IPS-15b (cell line): ENCODE data around the gene SNX32.
A peak's percentile ranks its signal among the peaks of the same experiment; 100 is the strongest.

ENCODE experiments used
- H3K27me3 ChIP-seq: one replicate; pipeline ENCODE4 v1.6.1; 2013; ENCODE audit warnings: low read length; ENCODE audit not compliant: control insufficient read depth, insufficient read depth
- H3K36me3 ChIP-seq: one replicate; pipeline ENCODE4 v1.6.1; 2013; ENCODE audit warnings: low read length; ENCODE audit not compliant: control insufficient read depth, insufficient read depth
- H3K4me1 ChIP-seq: one replicate; pipeline ENCODE4 v1.6.1; 2013; ENCODE audit warnings: mild to moderate bottlenecking, low read length; ENCODE audit not compliant: control insufficient read depth, insufficient read depth
- H3K4me3 ChIP-seq: one replicate; pipeline ENCODE4 v1.5.1; 2013; ENCODE audit warnings: low read depth, low read length
- H3K9ac ChIP-seq: one replicate; pipeline ENCODE4 v1.6.1; 2013; ENCODE audit warnings: low read depth, mild to moderate bottlenecking, low read length
- H3K9me3 ChIP-seq: one replicate; pipeline ENCODE4 v1.6.1; 2013; ENCODE audit warnings: mild to moderate bottlenecking, low read length; ENCODE audit not compliant: control insufficient read depth, insufficient read depth

Gene SNX32

DNA sequence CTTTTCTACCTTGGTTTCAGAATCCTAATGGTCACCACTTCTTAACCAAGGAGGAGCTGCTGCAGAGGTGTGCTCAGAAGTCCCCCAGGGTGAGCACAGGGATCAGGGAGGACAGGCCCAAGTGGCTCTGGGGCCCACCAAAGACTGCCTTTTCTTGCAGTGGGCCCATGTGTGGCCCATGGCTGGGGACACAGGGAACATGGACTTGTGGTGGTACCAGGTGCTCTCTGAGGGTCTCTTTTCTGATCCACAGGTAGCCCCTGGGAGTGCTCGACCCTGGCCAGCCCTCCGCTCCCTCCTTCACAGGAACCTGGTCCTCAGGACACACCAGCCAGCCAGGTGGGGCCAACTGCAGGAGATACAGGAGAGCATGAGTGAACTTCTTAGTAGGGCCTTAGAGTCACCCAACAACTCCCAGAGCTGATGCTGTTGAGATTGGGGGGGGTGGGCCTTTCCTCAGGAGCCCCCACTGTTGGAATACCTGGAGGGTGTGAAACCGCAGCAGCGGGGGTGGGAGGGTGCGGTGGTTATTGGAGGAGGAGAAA, 28.5 kb downstream of the SNX32 start:
- no peak overlapping the region for H3K9ac ChIP-seq
- no peaks in the 10 kb centered on the region for H3K27me3 ChIP-seq
- no peak overlapping the region for H3K4me3 ChIP-seq
- H3K4me1 ChIP-seq: peaks cover 3% of the 10 kb centered on the region
- no peaks in the 10 kb centered on the region for H3K9me3 ChIP-seq
- peaks cover 27% of the 10 kb centered on the region for H3K36me3 ChIP-seq

DNA sequence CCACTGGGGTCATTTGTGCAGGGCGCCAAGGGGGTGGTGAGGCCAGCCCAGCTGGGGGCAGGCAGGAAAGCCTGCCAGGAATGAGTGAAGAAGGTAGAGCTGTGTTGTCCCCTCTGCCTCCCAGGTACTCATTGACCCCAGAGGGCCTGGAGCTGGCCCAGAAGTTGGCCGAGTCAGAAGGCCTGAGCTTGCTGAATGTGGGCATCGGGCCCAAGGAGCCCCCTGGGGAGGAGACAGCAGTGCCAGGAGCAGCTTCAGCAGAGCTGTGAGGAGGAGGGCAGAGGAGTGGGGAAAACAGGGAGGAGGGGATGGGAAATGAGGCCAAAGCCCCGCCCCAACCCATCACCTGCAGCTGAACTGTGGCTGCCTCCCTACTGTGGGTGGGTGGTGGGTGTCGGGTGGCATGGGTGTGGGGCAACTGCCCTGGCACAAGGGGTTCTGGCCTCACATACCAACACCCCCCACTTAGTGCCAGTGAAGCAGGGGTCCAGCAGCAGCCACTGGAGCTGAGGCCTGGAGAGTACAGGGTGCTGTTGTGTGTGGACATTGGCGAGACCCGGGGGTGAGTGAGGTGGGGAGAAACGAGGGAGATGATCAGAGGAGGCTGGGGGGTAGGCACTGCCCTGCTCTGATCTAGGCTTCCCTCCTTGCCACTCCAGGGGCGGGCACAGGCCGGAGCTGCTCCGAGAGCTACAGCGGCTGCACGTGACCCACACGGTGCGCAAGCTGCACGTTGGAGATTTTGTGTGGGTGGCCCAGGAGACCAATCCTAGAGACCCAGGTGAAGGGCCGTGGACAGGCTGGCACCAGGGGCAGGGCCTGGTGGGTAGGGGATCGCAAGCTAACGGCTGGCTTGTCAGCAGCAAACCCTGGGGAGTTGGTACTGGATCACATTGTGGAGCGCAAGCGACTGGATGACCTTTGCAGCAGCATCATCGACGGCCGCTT, 29.5 kb downstream of the SNX32 start:
- no peak overlapping the region for H3K9ac ChIP-seq
- no peaks in the 10 kb centered on the region for H3K9me3 ChIP-seq
- H3K4me3 ChIP-seq: no peak overlapping the region
- no peaks in the 10 kb centered on the region for H3K27me3 ChIP-seq
- H3K4me1 ChIP-seq: peaks cover 3% of the 10 kb centered on the region
- H3K36me3 ChIP-seq: peaks cover 27% of the 10 kb centered on the region

DNA sequence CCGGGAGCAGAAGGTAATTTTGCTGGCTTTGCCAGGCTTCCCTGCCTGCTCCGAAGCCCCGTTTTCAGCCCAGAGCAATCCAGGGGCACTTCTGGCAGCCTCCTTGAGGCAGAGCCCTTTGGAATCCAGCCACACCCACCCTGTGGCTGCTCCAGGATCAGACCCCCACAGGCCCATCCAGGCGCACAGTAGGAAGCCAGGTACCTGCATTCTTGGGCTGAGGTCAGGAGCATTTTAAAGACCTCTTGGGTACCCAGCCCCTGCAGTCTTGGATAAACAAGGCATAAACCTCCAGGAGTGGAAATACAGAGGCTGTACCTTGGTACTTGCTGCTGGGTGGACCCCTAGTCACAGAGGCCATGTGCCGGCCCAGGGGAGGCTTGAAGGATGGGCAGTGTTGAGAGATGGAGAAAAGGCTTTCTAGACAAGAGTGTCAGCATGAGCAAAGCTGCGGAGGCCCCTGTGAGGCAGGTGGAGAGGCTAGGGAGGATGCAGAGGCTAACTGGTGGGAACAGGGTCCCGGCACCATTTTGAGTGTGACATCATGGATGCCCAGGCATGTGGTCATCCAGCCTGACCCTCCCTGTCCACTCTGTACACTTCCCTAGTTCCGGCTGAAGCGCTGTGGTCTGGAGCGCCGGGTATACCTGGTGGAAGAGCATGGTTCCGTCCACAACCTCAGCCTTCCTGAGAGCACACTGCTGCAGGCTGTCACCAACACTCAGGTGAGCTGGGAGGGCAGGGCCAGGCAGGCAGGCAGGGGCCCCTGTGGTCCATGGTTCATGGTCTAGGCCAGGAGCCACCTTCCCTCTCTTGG, 30.3 kb downstream of the SNX32 start:
- peaks cover 3% of the 10 kb centered on the region for H3K4me1 ChIP-seq
- H3K9me3 ChIP-seq: no peaks in the 10 kb centered on the region
- peaks cover 6% of the 10 kb centered on the region for H3K27me3 ChIP-seq
- no peak overlapping the region for H3K9ac ChIP-seq
- no peak overlapping the region for H3K4me3 ChIP-seq
- peaks cover 27% of the 10 kb centered on the region for H3K36me3 ChIP-seq

DNA sequence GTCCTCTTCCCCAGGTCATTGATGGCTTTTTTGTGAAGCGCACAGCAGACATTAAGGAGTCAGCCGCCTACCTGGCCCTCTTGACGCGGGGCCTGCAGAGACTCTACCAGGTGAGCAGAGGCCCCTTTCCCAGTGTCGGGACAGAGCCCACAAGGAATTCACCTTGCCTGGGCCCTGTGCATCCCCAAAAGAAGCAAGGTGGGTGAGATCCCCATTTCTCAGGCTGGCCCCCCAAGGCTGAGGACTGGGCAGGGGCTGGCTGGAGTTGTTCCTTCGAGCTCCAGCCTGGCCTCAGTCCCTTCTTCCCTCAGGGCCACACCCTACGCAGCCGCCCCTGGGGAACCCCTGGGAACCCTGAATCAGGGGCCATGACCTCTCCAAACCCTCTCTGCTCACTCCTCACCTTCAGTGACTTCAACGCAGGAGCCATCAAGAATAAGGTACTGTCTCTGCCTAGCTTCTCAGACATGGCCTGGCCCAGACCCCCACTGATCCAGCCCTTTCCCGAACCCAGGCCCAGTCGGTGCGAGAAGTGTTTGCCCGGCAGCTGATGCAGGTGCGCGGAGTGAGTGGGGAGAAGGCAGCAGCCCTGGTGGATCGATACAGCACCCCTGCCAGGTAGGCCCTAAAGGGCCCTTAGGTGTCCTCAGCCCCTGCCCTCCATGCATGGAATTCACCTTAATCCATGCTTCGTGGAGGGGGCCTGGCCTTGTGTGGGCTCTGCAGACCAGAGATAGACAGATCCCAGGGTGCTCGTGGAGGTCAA, 31.1 kb downstream of the SNX32 start:
- H3K9me3 ChIP-seq: no peaks in the 10 kb centered on the region
- no peak overlapping the region for H3K9ac ChIP-seq
- peaks cover 27% of the 10 kb centered on the region for H3K36me3 ChIP-seq

GRCh38 chr11:65865550-65866172, 31.9 kb downstream of the SNX32 start:
- H3K9ac ChIP-seq: no peak overlapping the region
- no peak overlapping the region for H3K4me3 ChIP-seq
- peaks cover 27% of the 10 kb centered on the region for H3K36me3 ChIP-seq
- H3K9me3 ChIP-seq: no peaks in the 10 kb centered on the region
- peaks cover 6% of the 10 kb centered on the region for H3K27me3 ChIP-seq
- H3K4me1 ChIP-seq: peaks cover 3% of the 10 kb centered on the region

More for the DNA sequence above, 31.1 kb downstream of the SNX32 start:
- Histone ChIP-seq H3K4me3 (no peak overlapping the region), H3K27me3 (peaks cover 6% of the 10 kb centered on the region), H3K4me1 (peaks cover 3% of the 10 kb centered on the region)

DNA sequence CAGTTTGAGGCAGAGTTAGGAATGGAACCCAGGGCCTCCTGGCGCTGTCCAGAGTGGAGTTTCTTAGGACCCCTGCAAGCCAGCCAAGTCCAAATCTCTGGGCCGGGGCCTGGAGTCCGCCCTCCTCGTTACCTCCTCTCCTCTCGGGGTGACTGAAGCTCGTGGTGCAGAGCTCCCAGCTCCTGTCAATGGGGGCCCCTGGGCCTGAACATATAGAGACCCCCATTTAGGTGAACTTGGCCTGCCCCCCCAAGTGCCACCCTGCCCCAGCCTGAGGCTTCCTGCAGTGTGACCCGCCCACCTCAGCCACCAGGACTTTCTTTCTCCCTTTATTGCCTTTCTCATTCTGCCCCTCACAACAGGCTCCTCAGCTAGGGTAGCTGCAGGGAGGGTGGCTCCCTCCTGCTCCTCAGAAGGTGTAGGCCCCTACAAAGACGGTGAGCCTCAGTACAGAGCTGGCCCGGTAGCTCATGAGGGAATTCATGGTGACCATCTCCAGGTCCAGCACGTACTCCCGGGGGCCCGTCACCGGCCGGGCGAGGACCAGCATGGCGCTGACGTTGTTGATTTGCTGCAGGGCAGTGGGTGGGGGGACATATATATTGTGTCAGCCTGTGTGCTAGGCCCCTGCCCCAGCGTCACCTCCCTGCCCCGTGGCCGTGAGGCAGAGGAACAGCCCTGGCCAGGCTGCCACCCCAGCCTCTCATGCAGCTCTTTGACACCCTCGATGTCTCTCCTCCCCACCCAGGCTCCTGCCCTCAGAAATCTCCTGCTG, 32.9 kb downstream of the SNX32 start:
- no peaks in the 10 kb centered on the region for H3K4me1 ChIP-seq
- H3K9me3 ChIP-seq: no peaks in the 10 kb centered on the region
- H3K4me3 ChIP-seq: no peak overlapping the region
- H3K36me3 ChIP-seq: peaks cover 27% of the 10 kb centered on the region
- H3K27me3 ChIP-seq: peaks cover 11% of the 10 kb centered on the region
- no peak overlapping the region for H3K9ac ChIP-seq

DNA sequence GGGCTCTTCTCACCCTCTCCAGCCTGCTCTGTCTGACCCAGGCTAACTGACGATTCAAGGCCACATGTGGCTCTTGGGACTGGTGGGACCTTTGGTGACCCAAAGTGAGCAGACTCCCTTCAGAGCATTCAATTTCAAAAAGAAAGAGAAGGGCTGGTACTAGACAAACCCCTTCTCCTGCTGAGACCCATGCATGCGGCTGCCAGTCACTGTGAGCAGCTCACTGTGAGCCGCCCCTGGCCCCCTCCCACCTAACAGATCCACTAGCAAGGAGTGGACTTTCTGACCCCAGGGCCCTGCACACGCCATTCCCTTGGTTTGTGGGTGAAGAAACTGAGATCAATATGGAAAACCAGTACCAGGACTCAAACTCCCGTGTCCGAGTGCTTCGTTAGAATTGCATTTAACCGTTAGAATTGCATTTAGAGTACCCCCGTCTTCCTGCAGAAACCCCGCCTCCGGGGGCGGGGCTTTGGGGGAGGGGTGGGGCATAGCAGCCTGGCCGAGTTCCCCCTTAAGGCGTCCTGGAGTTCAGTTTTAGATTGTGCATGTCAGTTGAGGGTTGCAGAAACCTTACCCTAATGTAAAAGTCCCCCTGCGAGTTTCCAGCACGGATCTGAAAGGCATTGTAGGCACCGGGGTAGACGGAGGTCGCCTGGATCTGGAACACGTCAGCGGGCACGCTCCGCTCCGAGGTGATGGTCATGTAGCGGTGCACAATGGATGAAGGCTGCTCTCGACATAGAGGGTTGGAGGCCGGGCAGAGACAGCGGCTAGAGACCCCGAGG, 33.7 kb downstream of the SNX32 start:
- H3K36me3 ChIP-seq: peaks cover 27% of the 10 kb centered on the region
- H3K4me1 ChIP-seq: no peaks in the 10 kb centered on the region
- no peak overlapping the region for H3K9ac ChIP-seq
- no peaks in the 10 kb centered on the region for H3K9me3 ChIP-seq
- peak overlapping the region; percentile 71 for H3K4me3 ChIP-seq
- H3K27me3 ChIP-seq: peaks cover 15% of the 10 kb centered on the region

DNA sequence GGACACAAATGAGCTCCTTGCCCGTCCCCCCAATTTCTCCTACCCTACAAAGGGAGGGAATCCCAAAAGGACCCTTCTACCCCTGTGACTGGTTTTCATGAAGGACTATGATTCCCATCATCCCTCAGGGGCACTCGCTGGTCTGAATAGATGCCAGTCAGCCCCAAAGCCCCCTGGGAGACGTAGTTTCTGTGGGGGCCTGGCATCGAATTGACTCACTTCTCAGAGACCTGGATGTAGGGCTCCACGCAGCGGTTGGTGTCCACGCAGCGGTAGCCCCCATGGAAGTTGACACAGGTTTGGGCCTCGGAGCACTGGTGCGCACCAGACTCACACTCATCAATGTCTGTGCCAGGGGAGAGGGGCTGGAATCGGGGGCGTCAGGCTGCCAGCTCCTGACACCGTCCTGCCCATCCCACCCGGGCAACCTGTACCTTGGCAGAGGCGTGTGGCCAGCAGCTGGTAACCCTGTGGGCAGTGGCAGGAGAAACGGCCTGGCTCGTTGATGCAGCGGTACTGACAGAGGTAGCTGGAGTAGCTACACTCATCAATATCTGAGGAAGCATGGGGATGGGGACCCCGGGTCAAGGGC, 34.4 kb downstream of the SNX32 start:
- Histone ChIP-seq H3K4me1 (no peaks in the 10 kb centered on the region), H3K4me3 (peak overlapping the region; percentile 71), H3K27me3 (peaks cover 15% of the 10 kb centered on the region), H3K9me3 (no peaks in the 10 kb centered on the region), H3K36me3 (peaks cover 21% of the 10 kb centered on the region), H3K9ac (no peak overlapping the region)

- Histone ChIP-seq H3K9me3 (no peaks in the 10 kb centered on the region), H3K9ac (no peak overlapping the region), H3K36me3 (peaks cover 14% of the 10 kb centered on the region), H3K4me1 (no peaks in the 10 kb centered on the region), H3K4me3 (no peak overlapping the region), H3K27me3 (peaks cover 15% of the 10 kb centered on the region)
Measured at GRCh38 chr11:65868907-65869306, 35.1 kb downstream of the SNX32 start.
